Medulla oblongata (tissue), 1 donor: ENCODE data around the gene RNU5D-1.
"Not testable (repeated sequence)": the region's sequence is repeated elsewhere in the genome, so short reads cannot be mapped to it uniquely, and the experiment has no call there.

Experiments used
- DNase-seq: peaks from one replicate; pipeline ENCODE4 v3.0.0-alpha.2; 2015; ENCODE audit errors: extremely low spot score

Gene RNU5D-1

GRCh38 chr1:44700573-44700972 lies 30.4 kb downstream of the RNU5D-1 start:
- DNase-seq: no peak

DNA sequence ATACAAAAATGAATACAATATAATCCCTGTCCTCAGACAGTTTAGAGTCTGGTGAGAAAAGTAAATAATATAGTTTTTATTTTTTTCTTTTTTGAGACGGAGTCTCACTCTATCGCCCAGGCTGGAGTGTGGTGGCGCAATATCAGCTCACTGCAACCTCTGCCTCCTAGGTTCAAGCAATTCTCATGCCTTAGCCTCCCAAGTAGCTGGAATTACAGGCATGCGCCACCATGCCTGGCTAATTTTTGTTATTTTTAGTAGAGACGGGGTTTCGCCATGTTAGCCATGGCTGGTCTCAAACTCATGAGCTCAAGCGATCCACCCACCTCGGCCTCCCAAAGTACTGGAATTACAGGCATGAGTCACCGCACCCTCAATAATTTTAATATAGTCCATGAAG lies 31.6 kb downstream of the RNU5D-1 start:
- not testable (repeated sequence) for DNase-seq

DNA sequence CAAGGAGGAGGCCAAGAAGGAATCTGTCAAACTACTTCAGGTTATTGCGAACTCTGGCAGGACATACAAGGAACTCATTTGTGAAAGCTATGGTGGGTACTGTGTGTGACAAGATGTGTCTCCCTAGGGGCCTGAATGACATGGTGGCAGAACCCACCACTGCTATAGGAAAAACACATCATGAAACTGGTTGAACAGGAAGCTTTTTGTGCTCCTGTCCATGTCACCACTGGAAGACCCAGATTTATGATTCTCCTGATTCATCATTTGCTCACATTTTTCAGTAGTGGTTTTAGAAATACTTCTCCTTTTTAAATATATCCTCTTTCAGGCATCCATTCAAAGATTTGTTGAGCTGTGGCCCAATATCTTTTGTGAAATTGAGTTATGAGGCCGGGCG lies 32.8 kb downstream of the RNU5D-1 start:
- DNase-seq: no peak

DNA sequence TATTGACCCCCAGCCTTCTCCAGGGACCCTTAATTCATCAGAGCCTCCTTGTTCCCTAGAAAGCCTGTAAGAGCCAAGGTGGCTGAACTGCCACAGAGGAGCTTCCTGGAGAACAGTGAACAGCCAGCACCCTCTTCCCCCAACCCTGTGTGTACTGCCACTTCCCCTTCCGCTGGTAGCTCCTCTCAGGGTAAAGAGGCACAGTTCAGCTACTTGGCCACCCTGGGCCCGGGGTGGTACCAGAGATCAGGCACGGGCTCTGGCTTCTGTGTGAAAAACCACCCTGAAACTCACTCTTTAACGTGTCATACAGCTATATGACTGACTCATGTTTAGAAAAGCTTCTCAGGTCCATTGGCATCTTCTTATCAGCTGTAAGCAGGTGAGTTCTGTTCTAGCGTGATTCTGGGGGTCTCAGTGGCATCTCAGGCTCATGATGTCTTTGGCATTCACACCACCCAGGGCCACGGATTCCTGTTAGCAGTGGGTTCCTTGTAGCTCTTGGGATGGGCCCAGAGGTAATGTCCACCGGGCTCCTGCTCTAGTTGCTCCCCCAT lies 34.1 kb downstream of the RNU5D-1 start:
- DNase-seq: no peak

DNA sequence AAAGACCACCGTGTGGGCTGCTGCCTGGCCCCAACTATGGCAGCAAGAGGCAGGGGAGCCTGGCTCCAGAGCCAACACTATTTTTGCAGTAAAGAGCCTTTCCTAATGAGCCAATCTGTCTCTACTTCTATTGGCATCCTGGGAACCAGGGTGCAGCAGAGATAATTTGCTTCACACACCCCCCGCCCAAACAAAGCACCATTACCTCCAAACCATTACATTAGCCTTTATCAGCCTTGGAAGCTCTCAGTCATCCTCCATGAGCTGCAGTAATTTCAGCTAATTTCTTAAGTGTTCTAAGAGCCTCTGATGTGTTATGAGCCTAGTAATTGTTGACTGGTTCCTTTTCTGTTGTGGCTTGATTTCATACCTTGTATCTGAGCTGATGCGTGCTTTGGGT lies 34.9 kb downstream of the RNU5D-1 start:
- DNase-seq: no peak

DNA sequence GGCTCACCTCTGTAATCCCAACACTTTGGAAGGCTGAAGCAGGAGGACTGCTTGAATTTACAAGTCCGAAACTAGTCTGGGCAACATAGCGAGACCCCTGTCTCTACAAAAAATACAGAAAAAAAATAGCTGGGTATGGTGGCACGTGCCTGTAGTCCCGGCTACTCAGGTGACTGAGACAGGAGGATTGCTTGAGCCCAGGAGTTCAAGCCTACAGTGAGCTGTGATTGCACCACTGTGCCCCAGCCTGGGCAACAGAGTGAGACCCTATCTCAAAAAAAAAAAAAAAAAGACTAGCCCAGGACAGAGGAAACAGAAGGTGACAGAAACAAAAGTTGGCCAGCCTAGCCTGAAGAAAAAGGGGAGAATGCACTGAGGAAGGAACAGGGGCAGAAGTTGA lies 35.3 kb downstream of the RNU5D-1 start:
- DNase-seq: no peak

DNA sequence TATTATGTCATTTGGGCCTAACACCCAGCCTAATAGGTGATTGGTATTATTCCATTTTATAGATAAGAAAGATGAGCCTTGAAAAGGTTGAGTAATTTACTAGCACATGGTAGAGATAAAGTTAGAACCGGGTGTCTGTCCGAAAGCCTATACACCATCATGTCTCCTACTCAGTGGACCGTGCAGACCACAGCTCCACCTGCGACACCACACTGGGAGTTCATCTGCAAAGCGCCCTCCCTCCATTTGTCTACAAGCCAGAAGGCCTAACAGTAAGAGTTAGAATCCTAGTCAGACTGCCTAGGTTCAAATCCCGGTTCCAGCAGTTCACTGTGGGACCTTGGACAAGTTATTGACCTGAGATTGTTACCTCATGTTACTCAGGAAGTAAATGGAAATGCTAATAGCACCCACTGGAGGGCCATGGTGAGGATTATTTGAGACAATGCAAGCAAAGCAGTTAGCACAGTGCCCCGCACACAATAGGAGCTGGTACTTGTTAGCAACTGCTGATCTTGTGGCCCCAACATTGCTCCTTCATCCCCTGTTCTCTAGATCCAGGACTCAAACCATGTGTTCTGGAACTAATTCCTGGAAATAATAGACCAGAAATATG lies 36.0 kb downstream of the RNU5D-1 start:
- DNase-seq: no peak

- no peak for DNase-seq
These were observed 37.1 kb downstream of the RNU5D-1 start for GRCh38 chr1:44693900-44694299.

GRCh38 chr1:44693159-44693558 lies 37.8 kb downstream of the RNU5D-1 start:
- DNase-seq: no peak

DNA sequence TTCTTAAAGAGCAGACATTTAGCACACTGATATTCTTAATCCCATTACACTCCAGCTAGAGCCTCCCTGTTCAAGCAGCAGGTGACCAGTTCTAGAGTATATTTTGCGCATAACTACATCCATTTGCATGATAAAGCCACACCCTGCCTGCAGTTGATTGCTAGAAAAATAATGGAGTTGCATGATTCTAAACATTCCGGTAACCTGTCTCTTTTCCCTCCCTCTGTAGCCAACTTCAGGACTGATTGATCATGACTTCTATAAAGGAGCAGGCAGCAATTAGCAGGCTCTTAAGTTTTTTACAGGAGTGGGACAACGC lies 41.6 kb downstream of the RNU5D-1 start:
- no peak for DNase-seq

GRCh38 chr1:44688760-44689446 lies 42.1 kb downstream of the RNU5D-1 start:
- no peak for DNase-seq

- DNase-seq: no peak
These were observed 45.1 kb downstream of the RNU5D-1 start for GRCh38 chr1:44685881-44686280.

- DNase-seq: no peak
These were observed 45.8 kb downstream of the RNU5D-1 start for GRCh38 chr1:44685218-44685617.

DNA sequence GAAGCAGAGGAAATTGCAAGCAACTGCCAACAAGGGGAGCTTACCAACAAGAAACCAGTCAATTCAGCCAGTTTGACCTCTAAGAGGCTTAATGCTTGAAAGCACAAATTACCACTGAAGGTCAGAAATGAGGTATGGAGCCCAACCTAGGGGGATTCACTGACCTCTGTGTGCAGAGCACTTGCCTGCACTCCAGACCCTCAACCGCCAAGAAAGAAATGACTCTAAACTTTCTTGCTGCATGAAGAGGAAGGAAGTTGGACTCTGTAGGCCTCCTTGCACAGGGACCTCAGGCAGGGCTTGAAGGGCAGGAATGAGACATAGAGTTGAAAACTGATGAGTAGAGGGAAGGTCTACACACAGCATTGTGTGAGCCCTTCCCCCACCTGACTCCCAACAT lies 46.4 kb downstream of the RNU5D-1 start:
- no peak for DNase-seq

DNA sequence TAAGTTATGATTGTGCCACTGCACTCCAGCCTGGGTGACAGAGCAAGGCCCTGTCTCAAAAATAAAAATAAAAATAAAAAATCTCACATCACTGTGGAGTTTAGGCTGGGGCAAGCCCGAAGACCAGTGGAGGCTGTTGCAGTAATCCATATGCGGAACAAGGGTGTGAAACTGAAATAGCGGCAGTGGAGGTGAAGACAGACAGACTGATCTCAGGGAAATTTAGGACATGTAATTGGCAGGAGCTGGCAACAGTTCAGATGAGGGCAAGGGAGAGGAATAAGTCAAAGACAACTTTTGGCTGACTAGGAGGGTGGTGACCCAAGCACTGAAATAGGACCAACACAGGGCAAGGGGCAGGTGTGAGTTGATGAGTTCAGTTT lies 48.1 kb downstream of the RNU5D-1 start:
- DNase-seq: no peak

DNA sequence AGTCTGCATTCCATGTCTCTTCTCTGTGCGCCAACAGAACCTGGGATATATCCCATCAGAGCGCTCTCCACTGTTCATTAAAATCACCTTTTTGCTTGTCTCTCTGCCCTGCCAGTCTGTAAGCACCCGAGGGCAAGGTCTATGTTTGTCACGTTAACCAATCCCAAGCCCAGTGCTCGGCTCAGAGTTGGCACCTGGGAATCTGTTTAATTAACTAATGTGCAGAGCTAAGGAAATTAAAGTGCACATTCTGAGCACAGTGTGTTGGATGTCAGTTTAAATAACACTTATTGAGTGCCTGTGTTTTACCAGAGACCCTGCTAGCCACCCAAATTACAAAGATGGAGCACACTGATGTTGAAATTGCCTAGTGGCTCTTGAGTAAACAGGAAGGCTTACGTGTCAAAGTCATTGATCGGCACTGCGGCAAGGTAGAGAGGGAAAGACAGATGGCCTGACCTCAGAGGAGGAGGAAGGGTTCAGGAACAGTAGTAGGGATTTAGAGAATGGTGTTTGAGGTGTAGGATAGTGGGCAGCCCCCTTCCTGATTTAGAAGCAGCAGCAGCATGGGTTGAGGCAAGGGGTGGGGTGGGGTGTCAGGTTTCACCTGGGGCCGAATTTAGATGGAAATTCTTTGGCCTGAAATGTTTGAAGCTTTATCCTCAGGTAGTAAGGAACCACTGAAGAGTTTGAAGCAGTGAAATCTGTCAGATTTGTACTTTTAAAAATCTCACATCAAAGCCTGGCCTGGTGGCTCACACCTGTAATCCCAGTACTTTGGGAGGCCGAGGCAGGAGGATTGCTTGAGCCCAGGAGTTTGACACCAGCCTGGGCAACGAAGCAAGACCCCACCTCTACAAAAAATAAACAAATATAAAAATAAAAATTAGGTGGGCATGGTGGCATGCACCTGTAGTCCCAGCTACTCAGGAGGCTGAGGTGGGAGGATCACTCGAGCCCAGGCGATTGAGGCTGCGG lies 48.8 kb downstream of the RNU5D-1 start:
- DNase-seq: no peak
